GM19438 (cell line): ENCODE results near the gene CDKL2.
"Not testable (repeated sequence)": the region's sequence is repeated elsewhere in the genome, so short reads cannot be mapped to it uniquely, and the experiment has no call there.

Source experiments
- ATAC-seq: cut with Tn5 transposase; IDR thresholded peaks from one replicate; pipeline ENCODE4 v1.9.1; 2021; ENCODE audit warnings: low read depth; ENCODE audit not compliant: unreplicated experiment

The CDKL2 gene

DNA sequence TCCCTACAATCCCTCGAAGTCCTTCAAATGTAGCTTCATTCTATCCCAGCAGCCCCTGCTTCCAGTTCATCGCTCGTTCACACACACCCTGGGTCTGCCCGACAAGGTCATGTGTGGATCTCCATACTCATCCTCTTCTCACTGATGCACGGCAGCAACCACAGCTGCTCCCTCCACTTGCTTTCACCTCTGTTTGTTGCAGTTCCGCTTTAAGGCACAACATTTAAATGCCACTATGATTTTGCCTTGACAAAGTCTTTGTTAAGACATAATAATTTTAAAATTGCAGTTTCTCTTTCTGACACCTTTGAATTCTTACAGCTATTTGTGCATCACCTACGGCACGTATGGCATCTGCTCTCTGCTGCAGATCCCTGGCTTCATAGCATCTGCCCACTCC is 72.6 kb downstream of the CDKL2 start:
- no peak for ATAC-seq

GRCh38 chr4:75555294-75556164 is 74.8 kb downstream of the CDKL2 start, which contains the start of gene ODAPH:
Gene ODAPH (plus strand): TSS chr4:75556066. CDS start chr4:75556083, 17 bp downstream.
- peak; percentile 92 for ATAC-seq

DNA sequence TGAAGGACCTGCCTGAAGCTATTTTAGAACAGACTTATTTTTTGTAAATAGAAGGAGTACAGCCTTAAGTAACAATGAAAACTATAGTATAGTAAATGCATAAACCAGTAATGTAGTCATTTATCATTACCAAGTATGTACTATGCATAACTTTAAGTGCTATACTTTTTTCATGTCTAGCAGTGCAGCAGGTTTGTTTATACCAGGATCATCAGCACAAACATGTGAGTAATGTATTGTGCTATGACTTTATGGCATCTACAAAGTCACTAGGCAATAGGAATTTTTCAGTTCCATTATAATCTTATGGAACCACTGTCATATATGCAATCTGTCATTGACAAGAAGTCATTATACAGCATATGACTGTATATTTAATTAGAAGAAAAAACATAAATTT is 77.9 kb downstream of the CDKL2 start:
- no peak for ATAC-seq

DNA sequence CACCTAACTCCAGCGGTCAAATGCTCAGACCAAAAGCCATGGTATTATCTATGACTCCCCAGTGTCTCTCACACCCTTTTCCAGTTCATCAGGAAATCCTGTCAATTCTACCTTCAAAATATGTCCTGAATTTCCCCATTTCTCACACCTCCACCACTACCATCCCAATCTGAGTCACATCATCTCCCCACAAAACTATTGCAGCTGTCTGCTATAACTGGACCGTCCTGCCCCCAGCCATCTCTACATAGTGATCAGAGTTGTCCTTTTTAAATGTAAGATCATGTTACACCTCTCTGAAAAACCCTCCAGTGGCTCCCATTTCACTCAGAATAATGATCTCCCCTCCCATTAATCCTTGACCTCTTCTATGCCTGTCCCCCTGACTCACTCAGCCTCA is 81.3 kb downstream of the CDKL2 start:
- ATAC-seq: no peak

DNA sequence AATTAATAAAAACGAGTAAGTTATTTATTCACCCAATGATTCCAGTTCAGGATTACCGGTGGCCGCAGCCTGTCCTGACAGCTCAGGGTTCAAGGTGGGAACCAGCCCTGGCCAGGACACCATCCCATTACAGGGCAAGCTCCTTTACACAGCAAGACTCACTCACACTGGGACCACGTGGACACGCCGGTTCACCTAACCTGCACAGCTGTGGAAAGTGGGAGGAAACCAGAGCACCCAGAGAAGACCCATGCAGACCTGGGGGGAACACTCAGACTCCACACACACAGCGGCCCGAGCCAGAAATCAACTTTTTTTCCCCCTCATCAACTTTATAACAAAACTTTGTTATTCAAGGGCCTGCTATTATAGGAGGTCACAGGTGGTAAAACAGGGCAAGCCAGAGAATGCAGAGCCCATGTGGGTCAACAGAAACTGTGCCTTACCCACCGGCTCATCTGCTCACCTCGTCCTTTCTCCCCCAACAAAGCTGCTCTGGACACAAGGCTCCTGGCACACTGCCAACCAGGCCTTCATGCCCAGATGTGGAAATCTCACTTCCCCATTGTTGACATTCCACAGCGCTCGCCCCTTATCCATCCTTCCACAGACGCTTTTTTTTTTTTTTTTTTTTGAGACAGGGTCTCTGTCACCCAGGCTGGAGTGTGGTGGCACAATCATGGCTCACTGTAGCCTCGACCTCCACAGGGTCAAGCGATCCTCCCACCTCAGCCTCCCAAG is 82.5 kb downstream of the CDKL2 start:
- no peak for ATAC-seq

- no peak for ATAC-seq
Measured at GRCh38 chr4:75545526-75545925, 84.8 kb downstream of the CDKL2 start.

GRCh38 chr4:75544870-75545269 is 85.5 kb downstream of the CDKL2 start:
- ATAC-seq: no peak

DNA sequence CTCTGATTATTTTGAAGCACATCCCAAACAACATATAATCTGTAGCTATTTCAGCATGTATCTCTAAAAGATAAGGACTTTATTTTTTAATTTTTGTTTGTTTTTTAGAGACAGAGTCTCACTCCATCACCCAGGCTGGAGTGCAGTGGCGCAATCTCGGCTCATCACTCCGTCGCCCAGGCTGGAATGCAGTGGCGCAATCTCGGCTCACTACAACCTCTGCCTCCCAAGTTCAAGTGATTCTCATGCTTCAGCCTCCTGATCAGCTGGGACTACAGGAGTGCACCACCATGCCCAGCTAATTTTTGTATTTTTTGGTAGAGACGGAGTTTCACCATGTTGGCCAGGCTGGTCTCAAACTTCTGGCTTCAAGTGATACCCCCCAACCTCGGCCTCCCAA is 86.1 kb downstream of the CDKL2 start:
- not testable (repeated sequence) for ATAC-seq

GRCh38 chr4:75542824-75543223 is 87.5 kb downstream of the CDKL2 start:
- ATAC-seq: no peak

- ATAC-seq: not testable (repeated sequence)
Measured at GRCh38 chr4:75537308-75537707, 93.0 kb downstream of the CDKL2 start.

DNA sequence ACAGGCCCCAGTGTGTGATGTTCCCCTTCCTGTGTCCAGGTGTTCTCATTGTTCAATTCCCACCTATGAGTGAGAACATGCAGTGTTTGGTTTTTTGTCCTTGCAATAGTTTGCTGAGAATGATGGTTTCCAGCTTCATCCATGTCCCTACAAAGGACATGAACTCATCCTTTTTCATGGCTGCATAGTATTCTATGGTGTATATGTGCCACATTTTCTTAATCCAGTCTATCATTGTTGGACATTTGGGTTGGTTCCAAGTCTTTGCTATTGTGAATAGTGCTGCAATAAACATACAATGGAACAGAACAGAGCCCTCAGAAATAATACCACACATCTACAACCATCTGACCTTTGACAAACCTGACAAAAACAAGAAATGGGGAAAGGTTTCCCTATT is 96.4 kb downstream of the CDKL2 start:
- ATAC-seq: not testable (repeated sequence)

GRCh38 chr4:75533339-75533887 is 96.9 kb downstream of the CDKL2 start:
- not testable (repeated sequence) for ATAC-seq

- not testable (repeated sequence) for ATAC-seq
Measured at GRCh38 chr4:75531536-75532143, 98.7 kb downstream of the CDKL2 start.

- ATAC-seq: no peak
Measured at GRCh38 chr4:75530556-75531322, 99.6 kb downstream of the CDKL2 start.
